ENCODE results near the gene TNIK. TPM values are rescaled to one million over a fixed set of nuclear protein-coding genes. Genes with fewer than 3 reads are reported as not detected.

Gene TNIK
- polyA plus RNA-seq, 1 of the 3 experiments (the other 2 are of a cell fraction), result 19.4 TPM

GRCh38 chr3:171260466-171260865, 199.7 kb downstream of the TNIK start:
- Histone ChIP-seq H3K4me3 (ENCODE audit: low read depth in 2 of 2, low read length in 1 of 2) (no peak overlapping the region), H3K4me1 (ENCODE audit: control insufficient read depth in 1 of 2, insufficient read depth in 2 of 2, low read depth in 1 of 2, low read length in 1 of 2) (peaks cover 0 to 41% of the 10 kb centered on the region in 2 experiments; a peak in 3 of 4 replicates), H2AFZ (ENCODE audit: low read depth) (no peak overlapping the region), H3K9me2 (no peaks in the 10 kb centered on the region), H4K20me1 (ENCODE audit: insufficient read depth) (no peaks in the 10 kb centered on the region), H3K36me3 (replicated peaks in 1 of 2; ENCODE audit: control insufficient read depth in 1 of 2, insufficient read depth in 2 of 2, low read length in 1 of 2) (no peaks in the 10 kb centered on the region), H3F3A (replicated peaks; ENCODE audit: insufficient read depth) (peaks cover 31% of the 10 kb centered on the region), H3K9me3 (no peaks in the 10 kb centered on the region), H3K79me2 (ENCODE audit: insufficient read depth) (peaks cover 45% of the 10 kb centered on the region; the same call in 1 of the 2 replicates), H3K27me3 (ENCODE audit: insufficient read depth) (no peaks in the 10 kb centered on the region), H3K9ac (no peak overlapping the region), H3K4me2 (no peak overlapping the region), H3K27ac (ENCODE audit: low read depth in 2 of 2, low read length in 1 of 2) (no peak overlapping the region)
- DNase-seq, result no peak
- POLR2A ChIA-PET, result no interaction called here
- CTCF ChIA-PET, result no interaction called here
- WGBS (ENCODE audit: low lambda C conversion rate), result 92% methylated on average over 1 of the region's 1 CpG
- TF ChIP-seq CHD2 (IDR thresholded peaks at IDR 0.05; ENCODE audit: low read length, partially characterized antibody) (no peak), RFX5 (IDR thresholded peaks at IDR 0.05; ENCODE audit: low read length) (no peak), IRF3 (IDR thresholded peaks at IDR 0.05; ENCODE audit: low read depth, low read length) (no peak), TEAD4 (IDR thresholded peaks at IDR 0.05; ENCODE audit: borderline replicate concordance, insufficient read depth) (no peak), FOXJ3 (CRISPR knock-in tag; IDR thresholded peaks at IDR 0.05) (no peak), GATA2 (CRISPR knock-in tag; IDR thresholded peaks at IDR 0.05) (no peak), PBX3 (IDR thresholded peaks at IDR 0.05) (no peak), TCF12 (IDR thresholded peaks at IDR 0.05) (no peak), RCOR1 (IDR thresholded peaks at IDR 0.05; ENCODE audit: low read length) (no peak), SMC3 (IDR thresholded peaks at IDR 0.05; ENCODE audit: low read depth, low read length) (no peak), SIN3A (IDR thresholded peaks at IDR 0.05; ENCODE audit: borderline replicate concordance, low read depth, low read length) (no peak), YY1 (IDR thresholded peaks at IDR 0.05; ENCODE audit: low read depth) (no peak), EP300 (IDR thresholded peaks at IDR 0.05; ENCODE audit: borderline replicate concordance in 1 of 2, low read depth in 1 of 2, low read length in 1 of 2) (no peak), CTCF (IDR thresholded peaks at IDR 0.05) (no peak), USF2 (IDR thresholded peaks at IDR 0.05; ENCODE audit: borderline replicate concordance, low read depth, low read length) (no peak), JUND (IDR thresholded peaks at IDR 0.05) (no peak), USF1 (IDR thresholded peaks at IDR 0.05; ENCODE audit: borderline replicate concordance, low read depth) (no peak), NFIC (IDR thresholded peaks at IDR 0.05; ENCODE audit: borderline replicate concordance) (no peak)
